ENCODE data around the gene MICOS13. TPM values are rescaled to one million over a fixed set of nuclear protein-coding genes. Genes with fewer than 3 reads are reported as not detected.

MICOS13 gene
- total and polyA plus RNA-seq, 10 donors: 15.7 to 89.5 (median 38.0) TPM

DNA sequence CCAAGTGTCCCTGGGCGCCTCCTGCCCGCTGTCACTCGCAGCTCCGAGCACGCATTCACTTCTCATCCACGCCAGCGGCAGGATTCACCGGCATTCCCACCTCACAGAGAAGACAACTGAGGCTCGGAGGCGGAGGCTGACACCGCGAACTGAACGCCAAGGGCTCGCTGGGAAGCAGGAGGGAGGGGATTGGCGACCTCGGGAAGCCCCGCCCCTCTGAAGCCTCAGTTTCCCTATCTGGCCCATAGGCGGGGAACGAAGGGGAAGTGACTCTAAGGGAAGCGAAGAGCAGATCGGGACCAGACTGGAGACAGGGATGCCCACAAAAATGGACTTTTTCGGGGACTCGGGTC is 256 bp downstream of the MICOS13 start:
- no peaks in the 10 kb centered on the region for H3K9me3 ChIP-seq
- TF ChIP-seq, protein P1, sequence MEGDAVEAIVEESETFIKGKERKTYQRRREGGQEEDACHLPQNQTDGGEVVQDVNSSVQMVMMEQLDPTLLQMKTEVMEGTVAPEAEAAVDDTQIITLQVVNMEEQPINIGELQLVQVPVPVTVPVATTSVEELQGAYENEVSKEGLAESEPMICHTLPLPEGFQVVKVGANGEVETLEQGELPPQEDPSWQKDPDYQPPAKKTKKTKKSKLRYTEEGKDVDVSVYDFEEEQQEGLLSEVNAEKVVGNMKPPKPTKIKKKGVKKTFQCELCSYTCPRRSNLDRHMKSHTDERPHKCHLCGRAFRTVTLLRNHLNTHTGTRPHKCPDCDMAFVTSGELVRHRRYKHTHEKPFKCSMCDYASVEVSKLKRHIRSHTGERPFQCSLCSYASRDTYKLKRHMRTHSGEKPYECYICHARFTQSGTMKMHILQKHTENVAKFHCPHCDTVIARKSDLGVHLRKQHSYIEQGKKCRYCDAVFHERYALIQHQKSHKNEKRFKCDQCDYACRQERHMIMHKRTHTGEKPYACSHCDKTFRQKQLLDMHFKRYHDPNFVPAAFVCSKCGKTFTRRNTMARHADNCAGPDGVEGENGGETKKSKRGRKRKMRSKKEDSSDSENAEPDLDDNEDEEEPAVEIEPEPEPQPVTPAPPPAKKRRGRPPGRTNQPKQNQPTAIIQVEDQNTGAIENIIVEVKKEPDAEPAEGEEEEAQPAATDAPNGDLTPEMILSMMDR (IDR thresholded peaks at IDR 0.05 in 8 of 11, conservative IDR thresholded peaks at IDR 0.05 in 3 of 11): no peak
- TF ChIP-seq POLR2A (IDR thresholded peaks at IDR 0.05): no peak
- TF ChIP-seq POLR2AphosphoS5 (IDR thresholded peaks at IDR 0.05): no peak
- WGBS, 5 donors: 0 to 1% (median 0%) methylated on average over 15 to 23 of the region's 23 CpGs
- intact Hi-C loops (cut with DNase I; ENCODE audit: low total_unique reads): no loop called here
- H3K36me3 ChIP-seq: peaks cover 0 to 21% (median 6%) of the 10 kb centered on the region in 6 donors
- H3K27ac ChIP-seq: peak overlapping the region; percentile 84 to 94 (median 94)
- H3K4me1 ChIP-seq: peaks cover 12 to 33% (median 21%) of the 10 kb centered on the region in 6 donors
- peak; percentile 90 for DNase-seq
- H3K27me3 ChIP-seq (replicated peaks in 1 of 7): no peaks in the 10 kb centered on the region
- H3K4me3 ChIP-seq: peak overlapping the region; percentile 54 to 97 (median 88)

DNA sequence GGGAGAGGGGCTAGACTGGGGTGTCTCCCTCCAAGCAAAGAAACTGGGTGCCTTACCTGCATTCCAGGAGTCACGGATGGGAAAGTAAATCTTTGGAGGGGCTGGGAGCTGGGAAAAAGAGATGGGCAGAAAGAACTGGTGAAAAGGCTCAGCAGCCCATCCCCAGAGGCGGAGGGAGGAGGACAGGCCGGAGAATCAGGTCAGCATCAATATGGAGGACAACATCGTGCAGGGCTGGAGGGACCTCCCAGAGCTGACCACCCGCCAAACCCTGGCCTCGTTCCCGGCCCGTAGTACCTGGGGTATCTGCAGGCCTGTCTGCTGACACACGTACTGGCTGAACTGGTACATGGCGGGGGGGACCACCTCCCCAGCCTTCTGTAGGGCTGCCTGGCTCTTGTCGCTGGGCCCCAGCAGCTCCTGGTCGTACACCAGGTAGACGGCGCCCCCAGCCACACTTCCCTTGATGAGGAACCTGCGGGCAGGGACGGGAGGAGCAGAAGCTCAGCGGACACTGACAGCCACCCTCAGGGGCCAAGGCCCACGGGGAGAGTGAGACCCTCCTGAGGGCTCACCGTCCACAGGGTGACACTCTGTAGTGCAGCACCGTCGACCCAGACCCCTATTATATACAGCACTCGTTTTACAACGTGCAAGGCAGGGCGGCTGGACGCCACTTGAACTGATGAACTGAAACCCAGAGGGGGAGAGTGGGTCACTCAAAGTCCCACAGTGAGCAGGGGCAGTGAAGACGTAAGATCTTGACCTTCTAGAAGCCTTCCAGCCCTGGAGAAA is 830 bp downstream of the MICOS13 start:
- Histone ChIP-seq H3K4me3 (peak overlapping the region; percentile 54 to 97 (median 88)), H3K9me3 (no peaks in the 10 kb centered on the region), H3K27ac (peak overlapping the region; percentile 84 to 94 (median 94)), H3K4me1 (peaks cover 12 to 33% (median 21%) of the 10 kb centered on the region in 6 donors), H3K36me3 (peaks cover 0 to 21% (median 6%) of the 10 kb centered on the region in 6 donors), H3K27me3 (replicated peaks in 1 of 7) (no peaks in the 10 kb centered on the region)
- 29 to 55% (median 37%) methylated on average over 11 to 26 of the region's 26 CpGs for WGBS, 5 donors
- peak; percentile 90 for DNase-seq
- intact Hi-C loops (cut with DNase I; ENCODE audit: low total_unique reads): loop anchor here (10.0 kb wide), 1 partner anchor 55 kb away; the partner anchor contains the start of genes SAFB and SAFB2
- no peak for TF ChIP-seq POLR2A (IDR thresholded peaks at IDR 0.05)
- TF ChIP-seq POLR2AphosphoS5 (IDR thresholded peaks at IDR 0.05): no peak
- TF ChIP-seq, protein P1 (IDR thresholded peaks at IDR 0.05 in 8 of 11, conservative IDR thresholded peaks at IDR 0.05 in 3 of 11): no peak

DNA sequence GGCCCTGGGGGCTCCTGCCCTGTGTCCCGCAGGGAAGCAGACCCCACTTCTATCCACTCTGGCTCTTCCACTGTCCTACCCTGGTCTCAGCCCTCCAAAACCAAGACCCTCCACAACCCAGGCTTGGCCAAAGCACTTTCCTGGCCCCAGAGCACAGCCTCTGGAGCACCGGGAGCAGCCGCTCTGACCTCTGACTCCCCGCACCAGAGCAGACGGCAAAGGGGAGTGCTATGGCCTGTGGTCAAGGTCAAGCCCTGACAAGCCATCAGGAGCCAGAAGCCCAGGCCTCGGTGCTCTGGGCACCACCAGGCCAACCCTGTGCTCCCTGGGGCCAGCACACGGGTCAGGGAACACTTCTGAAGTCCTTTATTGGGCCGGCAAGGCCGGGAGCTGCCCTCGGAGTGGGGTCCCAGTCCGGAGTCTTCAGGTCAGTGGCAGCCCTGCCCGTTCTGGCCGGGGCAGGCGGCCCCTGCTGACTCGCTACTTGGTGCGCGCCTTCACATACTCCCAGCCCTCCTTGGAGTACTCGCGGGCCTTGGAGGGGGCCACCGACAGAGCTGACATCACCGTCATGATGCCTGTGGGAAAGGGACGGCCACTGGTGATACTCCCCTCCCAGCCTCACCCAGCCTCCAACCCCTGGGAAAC is 2.1 kb downstream of the MICOS13 start:
- H3K4me3 ChIP-seq: no peak overlapping the region
- H3K36me3 ChIP-seq: peaks cover 0 to 29% (median 6%) of the 10 kb centered on the region in 6 donors
- intact Hi-C loops (cut with DNase I; ENCODE audit: low total_unique reads): loop anchor here (10.0 kb wide), 1 partner anchor 53 kb away; the partner anchor contains the start of genes SAFB and SAFB2
- H3K4me1 ChIP-seq: peaks cover 12 to 33% (median 21%) of the 10 kb centered on the region in 6 donors
- H3K27ac ChIP-seq: no peak overlapping the region
- DNase-seq: no peak
- 90 to 96% (median 92%) methylated on average over 17 to 22 of the region's 22 CpGs for WGBS, 5 donors
- TF ChIP-seq POLR2A (IDR thresholded peaks at IDR 0.05): no peak
- TF ChIP-seq POLR2AphosphoS5 (IDR thresholded peaks at IDR 0.05): no peak
- TF ChIP-seq, protein P1 (IDR thresholded peaks at IDR 0.05 in 8 of 11, conservative IDR thresholded peaks at IDR 0.05 in 3 of 11): no peak
- no peaks in the 10 kb centered on the region for H3K9me3 ChIP-seq
- H3K27me3 ChIP-seq (replicated peaks in 1 of 7): no peaks in the 10 kb centered on the region

DNA sequence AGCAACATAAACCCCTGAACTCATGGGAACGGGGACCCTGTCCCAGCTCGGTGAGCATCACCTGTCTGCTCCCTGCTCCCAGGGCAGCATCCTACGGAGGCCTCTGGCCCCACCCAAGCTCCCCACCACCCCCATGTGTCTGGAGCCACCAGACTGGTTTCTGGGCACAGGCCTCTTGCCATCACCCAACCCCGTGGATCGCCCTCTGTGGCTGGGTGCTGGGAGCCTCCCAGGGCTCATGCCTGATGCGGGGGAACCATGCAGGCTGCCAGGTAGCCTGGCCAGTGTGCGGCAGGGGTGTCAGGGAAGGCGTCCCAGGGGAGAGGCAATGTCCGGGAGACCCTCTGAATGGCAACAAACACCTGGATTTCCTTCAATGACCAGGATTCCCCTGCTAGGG is 2.7 kb downstream of the MICOS13 start:
- intact Hi-C loops (cut with DNase I; ENCODE audit: low total_unique reads): loop anchor here (10.0 kb wide), 1 partner anchor 53 kb away; the partner anchor contains the start of genes SAFB and SAFB2
- H3K27me3 ChIP-seq (replicated peaks in 1 of 7): no peaks in the 10 kb centered on the region
- DNase-seq: no peak
- peaks cover 12 to 33% (median 21%) of the 10 kb centered on the region in 6 donors for H3K4me1 ChIP-seq
- TF ChIP-seq POLR2AphosphoS5 (IDR thresholded peaks at IDR 0.05): peak in 1 of 3 donors; percentile 22
- TF ChIP-seq, protein P1 (IDR thresholded peaks at IDR 0.05 in 8 of 11, conservative IDR thresholded peaks at IDR 0.05 in 3 of 11): no peak
- no peak for TF ChIP-seq POLR2A (IDR thresholded peaks at IDR 0.05)
- peaks cover 0 to 35% (median 6%) of the 10 kb centered on the region in 6 donors for H3K36me3 ChIP-seq
- no peaks in the 10 kb centered on the region for H3K9me3 ChIP-seq
- H3K4me3 ChIP-seq: no peak overlapping the region
- WGBS, 5 donors: 92 to 97% (median 93%) methylated on average over 8 to 9 of the region's 9 CpGs
- no peak overlapping the region for H3K27ac ChIP-seq
